MM.1S (cell line): ENCODE measurements around the gene OXLD1.
"Not testable (repeated sequence)": the region's sequence is repeated elsewhere in the genome, so short reads cannot be mapped to it uniquely, and the experiment has no call there.

Experiments
- EZH2 ChIP-seq: fragments of 300-600 bp; sonication (generic); optimal IDR thresholded peaks from 2 replicates; pipeline ENCODE3; 2017; ENCODE audit warnings: low read depth, mild to moderate bottlenecking, antibody characterized with exemption, low read length, mixed read lengths
- TF ChIP-seq, protein P1 (sequence below): fragments of 300-600 bp; sonication (generic); IDR thresholded peaks from 2 replicates; pipeline ENCODE4 v1.5.1; 2016; ENCODE audit warnings: antibody characterized with exemption, low read length, mixed read lengths

- TF ChIP-seq, protein P1, sequence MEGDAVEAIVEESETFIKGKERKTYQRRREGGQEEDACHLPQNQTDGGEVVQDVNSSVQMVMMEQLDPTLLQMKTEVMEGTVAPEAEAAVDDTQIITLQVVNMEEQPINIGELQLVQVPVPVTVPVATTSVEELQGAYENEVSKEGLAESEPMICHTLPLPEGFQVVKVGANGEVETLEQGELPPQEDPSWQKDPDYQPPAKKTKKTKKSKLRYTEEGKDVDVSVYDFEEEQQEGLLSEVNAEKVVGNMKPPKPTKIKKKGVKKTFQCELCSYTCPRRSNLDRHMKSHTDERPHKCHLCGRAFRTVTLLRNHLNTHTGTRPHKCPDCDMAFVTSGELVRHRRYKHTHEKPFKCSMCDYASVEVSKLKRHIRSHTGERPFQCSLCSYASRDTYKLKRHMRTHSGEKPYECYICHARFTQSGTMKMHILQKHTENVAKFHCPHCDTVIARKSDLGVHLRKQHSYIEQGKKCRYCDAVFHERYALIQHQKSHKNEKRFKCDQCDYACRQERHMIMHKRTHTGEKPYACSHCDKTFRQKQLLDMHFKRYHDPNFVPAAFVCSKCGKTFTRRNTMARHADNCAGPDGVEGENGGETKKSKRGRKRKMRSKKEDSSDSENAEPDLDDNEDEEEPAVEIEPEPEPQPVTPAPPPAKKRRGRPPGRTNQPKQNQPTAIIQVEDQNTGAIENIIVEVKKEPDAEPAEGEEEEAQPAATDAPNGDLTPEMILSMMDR, result not testable (repeated sequence)
- TF ChIP-seq EZH2, result not testable (repeated sequence)
Measured at GRCh38 chr17:81618307-81618706, 48.1 kb downstream of the OXLD1 start.
